DMS114 treated with DMSO at 0.1 percent for 48 hours (cell line): Measurements from ENCODE around the gene ERAS.
"Not testable (repeated sequence)": the region's sequence is repeated elsewhere in the genome, so short reads cannot be mapped to it uniquely, and the experiment has no call there.

Experiments used
- DNase-seq: peaks from one replicate; lab custom pipeline; 2025; ENCODE audit not compliant: unreplicated experiment; lab: John Stamatoyannopoulos, UW

The ERAS gene

GRCh38 chrX:48794911-48795515 lies 31.3 kb upstream of the ERAS start:
- DNase-seq = no peak

- no peak for DNase-seq
These were observed 28.0 kb upstream of the ERAS start for GRCh38 chrX:48798318-48798717.

DNA sequence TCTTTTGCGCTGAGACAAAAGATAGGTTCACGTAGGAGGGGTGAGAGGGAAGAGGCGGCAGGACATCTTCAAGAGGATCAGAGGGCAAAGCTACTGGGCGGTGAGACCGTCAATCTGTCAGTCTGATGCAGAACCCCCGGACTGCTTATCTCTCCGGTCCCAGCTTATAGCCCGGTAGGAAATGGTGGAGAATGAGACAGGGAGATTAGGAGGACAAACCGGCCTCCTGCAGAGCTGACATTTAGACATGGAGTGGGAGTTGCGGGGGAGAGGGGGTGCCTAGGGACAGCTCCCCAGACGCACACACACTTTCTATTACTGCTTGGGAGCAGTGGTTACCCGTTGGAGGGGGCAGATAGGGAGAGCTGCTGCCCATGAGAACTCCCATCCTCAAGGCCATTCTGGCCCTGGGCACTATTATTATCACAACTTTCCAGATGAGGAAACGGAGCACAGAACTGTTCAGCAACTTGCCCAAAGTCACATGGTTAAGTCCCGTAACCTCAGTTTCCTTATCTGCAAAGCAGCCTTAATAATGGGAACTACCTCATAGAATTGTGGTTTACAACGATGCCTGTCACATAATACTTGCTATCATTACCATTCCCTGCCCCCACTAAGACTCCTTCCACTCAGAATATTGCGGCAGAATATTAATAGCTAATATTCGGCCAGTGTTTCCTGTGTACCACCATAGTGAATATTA lies 25.6 kb upstream of the ERAS start:
- DNase-seq = no peak

GRCh38 chrX:48801280-48802088 lies 24.8 kb upstream of the ERAS start, which contains the start of gene HDAC6:
Gene HDAC6 (plus strand): TSS chrX:48802067. CDS start chrX:48802693, 626 bp downstream.
- DNase-seq = peak; percentile 94

DNA sequence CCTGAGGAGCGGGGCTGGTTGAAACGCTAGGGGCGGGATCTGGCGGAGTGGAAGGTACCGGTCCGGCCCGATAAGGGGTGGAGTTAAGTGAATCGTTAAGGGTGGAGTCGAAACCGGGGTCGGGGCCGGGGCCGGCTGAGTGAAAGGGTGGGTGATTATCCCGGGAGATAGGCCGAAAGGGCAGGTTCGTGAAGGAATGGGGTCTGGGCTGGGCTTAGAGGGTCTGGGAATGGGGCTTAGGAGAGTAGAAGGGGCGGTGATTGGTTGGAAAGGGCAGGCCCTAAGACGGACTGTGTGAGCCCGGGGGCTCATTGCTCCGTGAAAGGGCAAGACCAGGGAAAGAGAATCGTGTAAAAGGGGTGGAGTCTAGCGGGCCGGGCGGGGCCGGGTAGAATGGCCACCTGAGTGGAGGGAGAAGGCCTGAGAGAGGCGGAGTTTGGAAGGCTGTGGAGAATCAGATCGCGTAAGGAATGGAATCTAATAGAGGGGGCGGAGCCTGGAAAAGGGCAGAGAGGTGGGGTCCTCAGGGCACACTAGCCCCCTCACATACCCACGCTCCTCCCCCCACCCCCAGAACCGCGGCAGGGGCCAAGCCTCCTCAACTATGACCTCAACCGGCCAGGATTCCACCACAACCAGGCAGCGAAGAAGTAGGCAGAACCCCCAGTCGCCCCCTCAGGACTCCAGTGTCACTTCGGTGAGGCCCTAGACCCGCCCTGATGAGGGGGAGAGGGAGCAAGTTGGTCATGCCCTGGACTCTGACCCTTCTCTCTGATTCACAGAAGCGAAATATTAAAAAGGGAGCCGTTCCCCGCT lies 24.0 kb upstream of the ERAS start:
- DNase-seq = peak; percentile 69

DNA sequence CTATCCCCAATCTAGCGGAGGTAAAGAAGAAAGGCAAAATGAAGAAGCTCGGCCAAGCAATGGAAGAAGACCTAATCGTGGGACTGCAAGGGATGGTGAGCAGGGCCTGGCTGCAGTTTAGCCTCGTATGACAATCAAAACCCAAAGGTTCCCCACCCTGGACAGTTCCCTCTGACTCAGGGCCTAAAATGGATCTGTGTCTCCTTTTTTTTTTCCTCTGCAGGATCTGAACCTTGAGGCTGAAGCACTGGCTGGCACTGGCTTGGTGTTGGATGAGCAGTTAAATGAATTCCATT lies 23.5 kb upstream of the ERAS start:
- DNase-seq = no peak

GRCh38 chrX:48806081-48806480 lies 20.2 kb upstream of the ERAS start:
- no peak for DNase-seq

GRCh38 chrX:48813644-48814043 lies 12.7 kb upstream of the ERAS start:
- no peak for DNase-seq

DNA sequence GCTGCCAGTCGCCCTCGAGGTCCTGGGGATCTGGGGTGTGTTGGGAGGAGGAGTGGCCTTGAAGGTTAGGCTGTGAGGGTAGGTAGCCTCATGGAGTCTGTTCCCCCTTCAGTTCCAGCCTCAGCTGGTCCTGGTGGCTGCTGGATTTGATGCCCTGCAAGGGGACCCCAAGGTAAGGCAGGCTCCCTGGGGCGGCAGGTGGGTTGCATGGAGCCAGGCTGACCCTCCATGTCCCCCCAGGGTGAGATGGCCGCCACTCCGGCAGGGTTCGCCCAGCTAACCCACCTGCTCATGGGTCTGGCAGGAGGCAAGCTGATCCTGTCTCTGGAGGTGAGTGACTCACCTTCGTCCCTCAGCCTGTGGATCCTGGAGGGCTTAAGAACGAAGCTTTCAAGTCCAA lies 11.6 kb upstream of the ERAS start:
- no peak for DNase-seq

GRCh38 chrX:48815266-48815665 lies 11.0 kb upstream of the ERAS start:
- DNase-seq = no peak

- DNase-seq = no peak
These were observed 10.1 kb upstream of the ERAS start for GRCh38 chrX:48816014-48816810.

GRCh38 chrX:48818098-48818497 lies 8.2 kb upstream of the ERAS start:
- DNase-seq = no peak

- DNase-seq = no peak
These were observed 7.4 kb upstream of the ERAS start for GRCh38 chrX:48818866-48819265.

GRCh38 chrX:48819394-48819793 lies 6.9 kb upstream of the ERAS start:
- not testable (repeated sequence) for DNase-seq

DNA sequence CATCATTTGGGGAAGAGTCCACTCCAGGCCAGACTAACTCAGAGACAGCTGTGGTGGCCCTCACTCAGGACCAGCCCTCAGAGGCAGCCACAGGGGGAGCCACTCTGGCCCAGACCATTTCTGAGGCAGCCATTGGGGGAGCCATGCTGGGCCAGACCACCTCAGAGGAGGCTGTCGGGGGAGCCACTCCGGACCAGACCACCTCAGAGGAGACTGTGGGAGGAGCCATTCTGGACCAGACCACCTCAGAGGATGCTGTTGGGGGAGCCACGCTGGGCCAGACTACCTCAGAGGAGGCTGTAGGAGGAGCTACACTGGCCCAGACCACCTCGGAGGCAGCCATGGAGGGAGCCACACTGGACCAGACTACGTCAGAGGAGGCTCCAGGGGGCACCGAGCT lies 3.3 kb upstream of the ERAS start:
- DNase-seq = no peak

- no peak for DNase-seq
These were observed 2.2 kb upstream of the ERAS start for GRCh38 chrX:48824066-48824465.

GRCh38 chrX:48826876-48827653 lies 752 bp downstream of the ERAS start:
- DNase-seq = no peak

GRCh38 chrX:48827654-48827968 lies 1.3 kb downstream of the ERAS start:
- DNase-seq = no peak

GRCh38 chrX:48829016-48829735 lies 2.9 kb downstream of the ERAS start:
- no peak for DNase-seq
